GM12872 (cell line): ENCODE data around the gene ADGRL3.

Source experiments
- CTCF ChIP-seq: IDR thresholded peaks from 3 replicates; pipeline ENCODE4 v1.5.1; 2011; ENCODE audit warnings: low read depth, mild to moderate bottlenecking, low read length, moderate library complexity; ENCODE audit not compliant: insufficient read depth

ADGRL3 gene

GRCh38 chr4:61817071-61817470, 616.9 kb downstream of the ADGRL3 start:
- no peak for TF ChIP-seq CTCF

- TF ChIP-seq CTCF = no peak
These were observed 620.0 kb downstream of the ADGRL3 start for GRCh38 chr4:61820136-61820535.

GRCh38 chr4:61824454-61824853, 624.3 kb downstream of the ADGRL3 start:
- TF ChIP-seq CTCF = no peak

GRCh38 chr4:61827907-61828391, 627.8 kb downstream of the ADGRL3 start:
- TF ChIP-seq CTCF = no peak

- no peak for TF ChIP-seq CTCF
These were observed 628.8 kb downstream of the ADGRL3 start for GRCh38 chr4:61828960-61829359.

GRCh38 chr4:61831987-61832386, 631.9 kb downstream of the ADGRL3 start:
- TF ChIP-seq CTCF = no peak

- TF ChIP-seq CTCF = no peak
These were observed 637.3 kb downstream of the ADGRL3 start for GRCh38 chr4:61837395-61837794.

- no peak for TF ChIP-seq CTCF
These were observed 637.9 kb downstream of the ADGRL3 start for GRCh38 chr4:61838072-61838471.
